Stimulated activated memory B cell treated with anti-CD40 and anti-IgM and Interleukin-4, amounts not matched to agents 10 μg/mL and 1 μg/mL and 100 μg/mL, for 72 hours (primary cell): ENCODE data around the gene MAPKAPK3.
A peak's percentile ranks its signal among the peaks of the same experiment; 100 is the strongest.

Experiments
- ATAC-seq: fragments of 150-1000 bp; cut with Tn5 transposase; 2 replicates; pipeline ENCODE4 v1.10.0; 2021
- H3K27ac Mint-ChIP-seq: one replicate; pipeline ENCODE4 v1.8.0; 2022; ENCODE audit warnings: mild to moderate bottlenecking, mixed read lengths
- H3K27me3 Mint-ChIP-seq: one replicate; pipeline ENCODE4 v1.8.0; 2022; ENCODE audit warnings: mixed read lengths
- H3K36me3 Mint-ChIP-seq: one replicate; pipeline ENCODE4 v1.8.0; 2022; ENCODE audit warnings: mixed read lengths
- H3K4me1 Mint-ChIP-seq: one replicate; pipeline ENCODE4 v1.8.0; 2022; ENCODE audit warnings: mixed read lengths
- H3K4me3 Mint-ChIP-seq: one replicate; pipeline ENCODE4 v1.8.0; 2022; ENCODE audit warnings: mild to moderate bottlenecking, moderate library complexity, mixed read lengths
- H3K9me3 Mint-ChIP-seq: one replicate; pipeline ENCODE4 v1.8.0; 2022; ENCODE audit warnings: mixed read lengths

The MAPKAPK3 gene

GRCh38 chr3:50600841-50601591 is 15.9 kb upstream of the MAPKAPK3 start:
- H3K9me3 Mint-ChIP-seq = no peaks in the 10 kb centered on the region
- peaks cover 36% of the 10 kb centered on the region for H3K36me3 Mint-ChIP-seq
- peak overlapping the region; percentile 50 for H3K4me3 Mint-ChIP-seq
- no peaks in the 10 kb centered on the region for H3K27me3 Mint-ChIP-seq
- peaks cover 71% of the 10 kb centered on the region for H3K4me1 Mint-ChIP-seq
- peak; percentile 85 for ATAC-seq
- peak overlapping the region; percentile 97 for H3K27ac Mint-ChIP-seq

GRCh38 chr3:50602595-50603191 is 14.3 kb upstream of the MAPKAPK3 start:
- H3K4me1 Mint-ChIP-seq = peaks cover 75% of the 10 kb centered on the region
- H3K9me3 Mint-ChIP-seq = no peaks in the 10 kb centered on the region
- peaks cover 51% of the 10 kb centered on the region for H3K36me3 Mint-ChIP-seq
- H3K4me3 Mint-ChIP-seq = no peak overlapping the region
- ATAC-seq = no peak
- no peaks in the 10 kb centered on the region for H3K27me3 Mint-ChIP-seq
- H3K27ac Mint-ChIP-seq = peak overlapping the region; percentile 97

GRCh38 chr3:50603261-50604109 is 13.5 kb upstream of the MAPKAPK3 start:
- peak overlapping the region; percentile 97 for H3K27ac Mint-ChIP-seq

DNA sequence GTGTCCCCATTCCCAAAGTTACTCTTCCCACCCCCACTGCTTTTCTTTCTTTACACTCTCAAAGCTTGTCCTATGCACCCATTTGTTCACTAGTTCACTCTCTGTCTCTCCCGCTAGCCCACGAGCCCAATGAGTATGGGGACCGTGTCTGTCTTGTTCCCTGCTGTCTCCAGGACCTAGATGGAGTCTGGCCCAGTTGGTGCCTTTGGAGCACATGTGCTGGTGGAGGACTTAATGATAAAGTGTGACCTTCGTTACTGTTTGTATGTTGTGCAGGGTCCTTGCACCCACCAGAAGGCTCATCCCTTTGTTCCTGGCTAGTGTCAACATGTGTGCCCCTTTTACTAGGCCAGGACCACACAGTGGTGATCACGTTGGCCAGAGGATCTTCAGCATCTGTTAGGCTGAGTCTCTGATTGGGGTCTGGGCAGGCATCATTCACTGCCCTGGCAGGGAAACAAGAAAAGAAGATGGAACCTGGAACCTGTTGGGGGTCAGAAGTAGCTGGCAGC is 12.8 kb upstream of the MAPKAPK3 start:
- Mint-ChIP-seq H3K27ac (peak overlapping the region; percentile 97), H3K4me1 (peaks cover 81% of the 10 kb centered on the region), H3K36me3 (peaks cover 66% of the 10 kb centered on the region), H3K27me3 (no peaks in the 10 kb centered on the region), H3K9me3 (no peaks in the 10 kb centered on the region), H3K4me3 (no peak overlapping the region)
- no peak for ATAC-seq

More at GRCh38 chr3:50603261-50604109, 13.5 kb upstream of the MAPKAPK3 start:
- Mint-ChIP-seq H3K4me3 (no peak overlapping the region), H3K36me3 (peaks cover 59% of the 10 kb centered on the region), H3K9me3 (no peaks in the 10 kb centered on the region), H3K27me3 (no peaks in the 10 kb centered on the region), H3K4me1 (peaks cover 78% of the 10 kb centered on the region)
- ATAC-seq = no peak

DNA sequence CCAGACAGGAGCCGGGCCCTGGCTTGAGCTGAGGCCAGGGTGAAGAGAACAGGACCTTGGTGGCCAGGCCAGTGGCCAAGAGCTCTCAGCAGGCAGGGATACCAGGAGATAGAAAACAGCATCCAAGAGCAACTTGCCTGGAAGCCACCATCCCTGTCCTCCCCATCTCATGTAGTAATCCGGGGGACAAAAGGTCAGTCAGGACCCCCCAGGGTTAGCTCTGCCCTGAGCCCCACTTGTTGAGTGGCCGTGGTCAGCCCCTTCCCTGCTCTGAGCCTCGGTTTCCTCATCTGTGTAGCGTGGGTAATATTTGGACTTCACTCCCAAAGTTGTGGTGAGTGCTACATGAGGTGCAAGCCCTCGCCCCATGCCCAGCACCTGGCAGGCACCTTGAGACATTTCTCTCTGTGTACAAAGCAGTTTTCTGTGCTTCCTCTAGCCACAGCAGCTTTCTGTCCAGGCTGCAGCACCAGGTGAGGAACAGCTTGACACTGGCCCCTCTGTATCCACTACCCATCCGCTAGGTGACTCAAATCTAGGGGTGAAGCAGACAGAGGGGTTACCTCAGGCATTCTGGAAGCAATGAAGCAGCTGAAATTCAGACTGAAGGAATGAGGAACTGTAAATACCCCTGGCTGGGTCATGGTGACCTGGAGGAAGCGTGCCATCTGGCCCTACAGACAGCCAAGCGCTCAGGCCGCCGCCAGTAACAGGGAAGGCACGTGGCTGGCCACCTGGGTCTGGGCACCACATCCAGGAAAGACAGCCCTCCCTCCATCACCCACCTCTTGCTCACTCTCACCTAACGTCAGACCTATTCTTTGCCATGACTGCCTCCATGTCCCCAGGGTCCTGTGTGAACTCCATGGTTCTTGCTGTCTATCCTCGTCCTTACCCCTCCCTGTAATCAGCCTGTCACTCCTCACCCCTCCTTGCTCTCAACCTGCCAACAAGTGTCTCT is 12.0 kb upstream of the MAPKAPK3 start:
- H3K9me3 Mint-ChIP-seq = no peaks in the 10 kb centered on the region
- peak; percentile 70 for ATAC-seq
- H3K27ac Mint-ChIP-seq = peak overlapping the region; percentile 97
- peaks cover 81% of the 10 kb centered on the region for H3K4me1 Mint-ChIP-seq
- no peaks in the 10 kb centered on the region for H3K27me3 Mint-ChIP-seq
- H3K4me3 Mint-ChIP-seq = no peak overlapping the region
- H3K36me3 Mint-ChIP-seq = peaks cover 73% of the 10 kb centered on the region

GRCh38 chr3:50605901-50606326 is 11.0 kb upstream of the MAPKAPK3 start:
- peak overlapping the region; percentile 97 for H3K27ac Mint-ChIP-seq
- H3K27me3 Mint-ChIP-seq = no peaks in the 10 kb centered on the region
- peak overlapping the region; percentile 63 for H3K4me3 Mint-ChIP-seq
- no peak for ATAC-seq
- peaks cover 79% of the 10 kb centered on the region for H3K4me1 Mint-ChIP-seq
- peaks cover 83% of the 10 kb centered on the region for H3K36me3 Mint-ChIP-seq
- no peaks in the 10 kb centered on the region for H3K9me3 Mint-ChIP-seq

DNA sequence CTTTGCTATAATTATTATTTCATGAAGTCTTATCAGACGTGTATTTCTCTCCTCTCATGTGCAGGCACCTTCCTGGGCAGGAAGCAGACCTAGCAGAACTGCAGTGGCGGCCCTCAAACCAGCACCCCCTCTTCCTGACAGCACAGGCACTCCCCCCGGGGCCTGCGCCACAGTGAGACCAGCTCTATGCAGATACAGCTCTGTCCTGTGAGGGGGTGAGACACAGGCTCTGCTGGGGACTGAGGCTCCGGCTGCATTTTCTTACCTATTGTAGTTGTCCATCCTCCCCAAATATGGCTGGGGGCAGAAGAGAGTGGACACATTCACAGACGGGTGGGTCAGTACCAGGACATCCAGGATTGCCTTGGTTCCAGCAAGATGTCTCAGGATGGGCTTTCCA is 10.4 kb upstream of the MAPKAPK3 start:
- H3K27me3 Mint-ChIP-seq = no peaks in the 10 kb centered on the region
- H3K4me1 Mint-ChIP-seq = peaks cover 76% of the 10 kb centered on the region
- peaks cover 86% of the 10 kb centered on the region for H3K36me3 Mint-ChIP-seq
- no peak for ATAC-seq
- no peaks in the 10 kb centered on the region for H3K9me3 Mint-ChIP-seq
- peak overlapping the region; percentile 63 for H3K4me3 Mint-ChIP-seq
- peak overlapping the region; percentile 97 for H3K27ac Mint-ChIP-seq

GRCh38 chr3:50607271-50608091 is 9.5 kb upstream of the MAPKAPK3 start:
- Mint-ChIP-seq H3K4me3 (peak overlapping the region; percentile 79), H3K4me1 (peaks cover 74% of the 10 kb centered on the region), H3K27me3 (no peaks in the 10 kb centered on the region), H3K27ac (no peak overlapping the region), H3K9me3 (no peaks in the 10 kb centered on the region), H3K36me3 (peaks cover 84% of the 10 kb centered on the region)
- ATAC-seq = no peak

DNA sequence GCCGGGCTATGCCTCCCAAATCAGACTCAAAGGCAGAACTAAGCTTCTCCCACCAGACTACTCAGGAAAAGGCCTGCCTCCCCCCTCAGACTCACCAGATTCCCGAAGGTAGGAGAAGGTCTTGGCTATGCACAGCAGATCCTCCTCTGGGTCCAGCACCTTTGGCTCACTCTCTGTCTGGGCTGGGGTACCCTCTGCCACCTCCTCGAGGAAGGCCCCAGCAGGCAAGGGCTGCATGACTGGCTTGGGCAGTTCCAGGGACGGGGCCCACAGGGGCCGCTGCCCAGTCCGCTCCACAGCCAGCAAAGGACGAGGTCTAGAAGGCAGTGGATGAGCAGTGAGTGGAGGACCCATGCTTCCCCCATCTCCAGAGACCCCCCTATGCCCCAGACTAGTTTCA is 8.7 kb upstream of the MAPKAPK3 start:
- Mint-ChIP-seq H3K9me3 (no peaks in the 10 kb centered on the region), H3K4me3 (peak overlapping the region; percentile 79), H3K27me3 (no peaks in the 10 kb centered on the region), H3K4me1 (peaks cover 73% of the 10 kb centered on the region), H3K36me3 (peaks cover 77% of the 10 kb centered on the region), H3K27ac (peak overlapping the region; percentile 87)
- ATAC-seq = no peak

DNA sequence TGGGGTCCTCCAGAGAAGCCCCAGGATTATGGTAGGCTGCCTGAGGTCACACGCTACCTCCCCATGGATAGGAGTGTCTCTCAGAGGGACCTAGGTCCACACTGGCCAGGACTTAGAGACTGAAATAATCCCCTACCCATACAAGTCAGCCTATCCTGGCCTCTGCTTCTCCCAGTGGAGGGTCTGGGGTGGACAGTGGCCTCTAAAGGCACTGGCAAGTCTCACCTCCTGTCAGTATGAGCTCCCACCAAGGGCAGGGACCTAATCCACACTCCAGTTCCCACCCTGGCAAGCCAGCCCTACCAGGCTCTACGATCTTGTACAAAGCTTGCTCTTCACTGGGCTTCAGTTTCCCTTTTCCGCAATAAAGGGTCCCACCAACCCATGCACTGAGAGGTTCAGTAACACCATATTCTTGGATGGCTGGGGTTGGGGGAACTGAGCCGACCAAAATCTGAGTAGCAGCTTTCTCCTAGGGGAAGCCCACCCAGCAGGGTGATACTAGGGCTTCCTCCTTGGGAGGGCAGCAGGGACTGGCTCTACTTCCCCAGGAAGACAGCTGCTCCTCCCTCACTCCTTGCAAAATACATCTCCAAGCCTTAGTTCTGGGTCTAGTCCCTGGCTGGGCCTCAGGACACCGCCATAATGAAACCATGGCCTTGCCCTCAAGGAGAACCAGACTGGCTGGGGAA is 7.7 kb upstream of the MAPKAPK3 start:
- H3K4me1 Mint-ChIP-seq = peaks cover 71% of the 10 kb centered on the region
- peaks cover 68% of the 10 kb centered on the region for H3K36me3 Mint-ChIP-seq
- ATAC-seq = no peak

DNA sequence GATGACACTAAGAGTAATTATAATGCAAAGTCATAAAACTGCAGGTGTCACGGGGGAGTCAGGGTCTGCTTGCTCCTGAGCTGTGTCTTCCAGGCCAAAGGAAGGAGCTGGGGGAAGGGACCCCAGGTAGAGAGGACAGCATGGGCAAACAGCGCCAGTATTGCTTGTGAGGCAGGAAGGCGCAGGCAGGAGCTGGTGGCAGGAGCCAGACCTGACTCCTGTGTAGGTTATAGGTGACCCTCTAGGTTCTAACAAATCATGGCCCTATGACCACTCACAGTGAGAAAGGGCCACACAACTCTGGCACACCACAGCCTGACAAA is 7.2 kb upstream of the MAPKAPK3 start:
- H3K27me3 Mint-ChIP-seq = no peaks in the 10 kb centered on the region
- H3K36me3 Mint-ChIP-seq = peaks cover 63% of the 10 kb centered on the region
- no peak for ATAC-seq
- peak overlapping the region; percentile 87 for H3K27ac Mint-ChIP-seq
- peak overlapping the region; percentile 79 for H3K4me3 Mint-ChIP-seq
- no peaks in the 10 kb centered on the region for H3K9me3 Mint-ChIP-seq
- H3K4me1 Mint-ChIP-seq = peaks cover 69% of the 10 kb centered on the region

More for the DNA sequence above, 7.7 kb upstream of the MAPKAPK3 start:
- Mint-ChIP-seq H3K9me3 (no peaks in the 10 kb centered on the region), H3K4me3 (peak overlapping the region; percentile 79), H3K27me3 (no peaks in the 10 kb centered on the region), H3K27ac (peak overlapping the region; percentile 87)

DNA sequence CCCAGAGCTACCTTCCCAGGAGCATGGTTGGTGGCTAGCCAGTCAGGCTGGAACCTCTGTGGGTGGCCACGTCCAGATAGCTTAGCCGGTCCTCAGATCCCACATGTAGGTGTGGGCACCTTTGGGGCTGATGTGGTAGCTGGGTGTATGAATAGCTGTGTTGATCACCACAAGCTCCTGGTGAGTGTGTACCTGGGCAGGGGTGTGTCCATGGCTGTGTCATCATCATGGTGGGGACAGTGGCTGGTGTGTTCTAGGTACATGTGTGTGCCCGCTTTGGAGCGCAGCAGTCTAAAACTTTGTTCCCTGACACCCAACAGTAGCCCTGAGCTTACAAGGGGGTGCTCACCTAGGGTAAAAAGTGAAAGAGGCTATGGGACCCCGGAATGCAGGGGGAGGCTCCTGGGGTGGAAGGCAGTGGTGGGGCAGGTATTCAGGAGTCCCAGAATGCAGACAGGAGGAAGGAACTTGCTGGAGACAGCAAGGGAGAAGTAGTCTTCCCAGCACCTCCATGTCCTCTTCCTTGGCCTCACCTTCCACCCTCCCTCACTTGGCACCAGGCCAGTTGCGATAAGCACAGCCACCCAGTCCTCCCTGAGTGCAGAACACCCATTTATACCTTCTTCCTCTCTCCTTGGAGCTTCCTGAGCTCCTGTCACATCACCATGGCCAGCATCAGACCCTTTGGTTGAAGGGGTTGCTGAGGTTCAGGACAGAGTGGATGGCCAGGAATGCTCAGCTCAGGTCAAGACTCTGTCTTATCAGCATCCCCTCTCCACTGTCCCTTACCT is 6.6 kb upstream of the MAPKAPK3 start:
- peak overlapping the region; percentile 87 for H3K27ac Mint-ChIP-seq
- H3K27me3 Mint-ChIP-seq = no peaks in the 10 kb centered on the region
- H3K4me1 Mint-ChIP-seq = peaks cover 62% of the 10 kb centered on the region
- peak overlapping the region; percentile 79 for H3K4me3 Mint-ChIP-seq
- peaks cover 56% of the 10 kb centered on the region for H3K36me3 Mint-ChIP-seq
- H3K9me3 Mint-ChIP-seq = no peaks in the 10 kb centered on the region
- no peak for ATAC-seq
